ENCODE results near the gene MEF2A. TPM values are rescaled to one million over a fixed set of nuclear protein-coding genes. Genes with fewer than 3 reads are reported as not detected.

Gene MEF2A
- total RNA-seq, 1 donor from 2014 or later = 49.5 TPM

DNA sequence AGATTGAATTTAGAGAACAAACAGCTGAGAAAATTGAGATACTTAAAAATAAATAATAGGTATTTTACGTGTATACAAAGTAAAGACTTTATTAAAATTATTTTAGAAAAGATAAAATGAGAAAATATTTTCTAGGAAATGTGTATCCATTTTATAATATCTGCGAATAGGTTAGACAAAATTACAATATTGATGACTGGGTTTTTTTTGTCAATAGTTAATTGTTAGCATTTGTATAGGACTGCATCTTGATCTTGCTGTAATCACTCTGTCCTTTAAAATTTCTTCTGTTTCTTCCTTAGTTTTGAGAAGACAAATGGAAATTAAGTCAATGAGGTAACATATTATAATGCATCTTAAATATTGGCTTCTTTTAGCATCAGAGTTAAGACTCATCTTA, 50.3 kb downstream of the MEF2A start:
- DNase-seq = no peak
- TF ChIP-seq, protein P1, sequence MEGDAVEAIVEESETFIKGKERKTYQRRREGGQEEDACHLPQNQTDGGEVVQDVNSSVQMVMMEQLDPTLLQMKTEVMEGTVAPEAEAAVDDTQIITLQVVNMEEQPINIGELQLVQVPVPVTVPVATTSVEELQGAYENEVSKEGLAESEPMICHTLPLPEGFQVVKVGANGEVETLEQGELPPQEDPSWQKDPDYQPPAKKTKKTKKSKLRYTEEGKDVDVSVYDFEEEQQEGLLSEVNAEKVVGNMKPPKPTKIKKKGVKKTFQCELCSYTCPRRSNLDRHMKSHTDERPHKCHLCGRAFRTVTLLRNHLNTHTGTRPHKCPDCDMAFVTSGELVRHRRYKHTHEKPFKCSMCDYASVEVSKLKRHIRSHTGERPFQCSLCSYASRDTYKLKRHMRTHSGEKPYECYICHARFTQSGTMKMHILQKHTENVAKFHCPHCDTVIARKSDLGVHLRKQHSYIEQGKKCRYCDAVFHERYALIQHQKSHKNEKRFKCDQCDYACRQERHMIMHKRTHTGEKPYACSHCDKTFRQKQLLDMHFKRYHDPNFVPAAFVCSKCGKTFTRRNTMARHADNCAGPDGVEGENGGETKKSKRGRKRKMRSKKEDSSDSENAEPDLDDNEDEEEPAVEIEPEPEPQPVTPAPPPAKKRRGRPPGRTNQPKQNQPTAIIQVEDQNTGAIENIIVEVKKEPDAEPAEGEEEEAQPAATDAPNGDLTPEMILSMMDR (IDR thresholded peaks at IDR 0.05; ENCODE audit: partially characterized antibody, unreplicated experiment) = no peak
- Mint-ChIP-seq H3K27ac (ENCODE audit: unreplicated experiment) (no peak overlapping the region), H3K4me1 (ENCODE audit: low read depth, unreplicated experiment) (peaks cover 31% of the 10 kb centered on the region), H3K27me3 (ENCODE audit: unreplicated experiment) (no peaks in the 10 kb centered on the region), H3K9me3 (ENCODE audit: unreplicated experiment) (no peaks in the 10 kb centered on the region), H3K36me3 (ENCODE audit: unreplicated experiment) (no peaks in the 10 kb centered on the region), H3K4me3 (ENCODE audit: unreplicated experiment) (no peak overlapping the region)

DNA sequence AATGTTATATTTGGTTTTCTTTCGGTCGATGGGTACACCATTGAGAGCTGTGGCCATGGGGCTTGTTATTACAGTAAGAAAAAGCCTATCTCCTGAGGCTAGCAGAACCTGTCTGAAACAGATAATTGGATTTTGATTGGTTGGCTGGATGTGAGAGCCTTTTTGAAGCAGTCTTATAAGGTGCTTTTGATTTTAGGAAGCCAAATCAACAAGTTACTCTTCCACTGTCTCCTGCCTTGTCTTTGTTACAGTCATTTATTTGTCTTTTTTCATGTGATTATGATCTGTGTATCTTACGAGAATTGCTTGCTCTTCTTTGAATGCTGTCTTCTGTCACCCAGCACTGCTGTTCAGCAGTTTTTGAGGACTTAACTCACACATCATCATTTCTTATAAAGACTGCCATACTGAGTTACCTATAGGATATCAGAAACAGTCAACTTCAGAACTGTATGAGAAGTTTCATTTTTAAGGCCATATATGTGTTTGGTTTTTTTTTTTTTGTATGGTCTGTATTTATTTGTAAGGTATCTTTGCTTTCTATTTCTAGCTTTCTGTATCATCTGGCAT, 51.1 kb downstream of the MEF2A start:
- Mint-ChIP-seq H3K9me3 (ENCODE audit: unreplicated experiment) (no peaks in the 10 kb centered on the region), H3K4me3 (ENCODE audit: unreplicated experiment) (no peak overlapping the region), H3K27me3 (ENCODE audit: unreplicated experiment) (no peaks in the 10 kb centered on the region), H3K36me3 (ENCODE audit: unreplicated experiment) (no peaks in the 10 kb centered on the region), H3K27ac (ENCODE audit: unreplicated experiment) (peak overlapping the region; percentile 25), H3K4me1 (ENCODE audit: low read depth, unreplicated experiment) (peaks cover 28% of the 10 kb centered on the region)
- TF ChIP-seq, protein P1 (IDR thresholded peaks at IDR 0.05; ENCODE audit: partially characterized antibody, unreplicated experiment) = no peak
- no peak for DNase-seq

DNA sequence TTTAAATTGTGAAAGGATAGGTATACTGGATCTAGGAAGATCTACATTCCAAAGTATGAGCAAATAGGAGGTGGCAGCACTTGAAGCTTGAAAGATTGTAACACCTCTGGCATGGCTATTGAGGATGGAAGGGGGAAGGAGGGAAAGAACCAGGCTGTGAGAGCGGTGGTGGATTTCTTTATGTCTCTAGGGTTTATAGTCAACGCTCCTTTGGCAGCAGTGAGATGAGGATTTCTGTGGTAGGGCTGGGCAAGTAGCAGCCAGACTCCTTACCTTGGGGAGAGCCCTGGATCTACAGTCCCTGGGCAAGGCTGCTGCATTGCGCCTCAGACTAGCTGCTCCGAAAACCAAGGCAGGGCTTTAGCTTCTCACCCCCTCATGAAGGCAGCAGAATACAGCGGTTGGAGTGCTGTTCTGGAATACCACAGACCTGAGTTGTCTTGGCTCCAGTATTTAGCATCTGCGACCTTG, 53.2 kb downstream of the MEF2A start:
- Mint-ChIP-seq H3K36me3 (ENCODE audit: unreplicated experiment) (no peaks in the 10 kb centered on the region), H3K9me3 (ENCODE audit: unreplicated experiment) (peaks cover 4% of the 10 kb centered on the region), H3K27me3 (ENCODE audit: unreplicated experiment) (no peaks in the 10 kb centered on the region), H3K4me1 (ENCODE audit: low read depth, unreplicated experiment) (peaks cover 23% of the 10 kb centered on the region), H3K27ac (ENCODE audit: unreplicated experiment) (no peak overlapping the region), H3K4me3 (ENCODE audit: unreplicated experiment) (no peak overlapping the region)
- no peak for DNase-seq
- TF ChIP-seq, protein P1 (IDR thresholded peaks at IDR 0.05; ENCODE audit: partially characterized antibody, unreplicated experiment) = no peak

DNA sequence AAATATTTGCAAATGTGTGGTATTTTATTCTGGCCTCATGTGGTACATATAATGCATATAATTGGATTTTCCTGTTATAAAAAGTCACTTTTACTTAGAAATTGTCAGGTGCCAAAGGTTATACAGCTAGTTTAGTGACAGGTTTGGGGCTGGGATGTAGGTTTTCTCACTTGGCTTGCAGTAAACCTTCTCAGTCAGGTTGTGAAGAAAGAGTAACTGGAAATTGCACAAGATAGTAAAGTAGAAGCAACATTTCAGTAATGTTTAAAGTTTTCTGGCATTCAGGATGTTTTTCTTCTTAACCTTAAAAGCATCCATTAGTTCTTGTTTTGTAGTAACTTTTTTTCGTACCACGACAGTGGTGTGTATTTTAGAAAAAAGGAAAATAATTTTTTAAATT, 53.9 kb downstream of the MEF2A start:
- TF ChIP-seq, protein P1 (IDR thresholded peaks at IDR 0.05; ENCODE audit: partially characterized antibody, unreplicated experiment) = no peak
- no peaks in the 10 kb centered on the region for H3K36me3 Mint-ChIP-seq (ENCODE audit: unreplicated experiment)
- no peak overlapping the region for H3K4me3 Mint-ChIP-seq (ENCODE audit: unreplicated experiment)
- no peaks in the 10 kb centered on the region for H3K27me3 Mint-ChIP-seq (ENCODE audit: unreplicated experiment)
- H3K27ac Mint-ChIP-seq (ENCODE audit: unreplicated experiment) = no peak overlapping the region
- H3K4me1 Mint-ChIP-seq (ENCODE audit: low read depth, unreplicated experiment) = peaks cover 22% of the 10 kb centered on the region
- H3K9me3 Mint-ChIP-seq (ENCODE audit: unreplicated experiment) = peaks cover 7% of the 10 kb centered on the region
- DNase-seq = no peak

DNA sequence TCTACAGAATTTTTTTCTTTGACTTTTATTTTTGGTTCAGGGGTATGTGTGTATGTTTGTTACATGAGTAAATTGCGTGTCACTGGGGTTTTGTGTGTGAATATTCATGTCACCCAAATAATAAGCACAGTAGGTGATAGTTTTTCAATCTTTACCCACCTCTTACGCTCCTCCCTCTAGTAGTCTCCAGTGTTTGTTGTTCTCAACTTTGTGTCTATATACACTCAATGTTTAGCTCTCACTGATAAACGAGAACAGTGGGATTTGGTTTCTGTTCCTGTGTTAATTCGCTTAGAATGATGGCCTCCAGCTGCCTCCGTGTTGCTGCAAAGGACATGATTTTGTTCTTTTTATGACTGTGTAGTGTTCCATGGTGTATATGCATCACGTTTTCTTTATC, 54.4 kb downstream of the MEF2A start:
- Mint-ChIP-seq H3K27ac (ENCODE audit: unreplicated experiment) (no peak overlapping the region), H3K27me3 (ENCODE audit: unreplicated experiment) (no peaks in the 10 kb centered on the region), H3K36me3 (ENCODE audit: unreplicated experiment) (no peaks in the 10 kb centered on the region), H3K4me1 (ENCODE audit: low read depth, unreplicated experiment) (peaks cover 19% of the 10 kb centered on the region), H3K9me3 (ENCODE audit: unreplicated experiment) (peaks cover 7% of the 10 kb centered on the region), H3K4me3 (ENCODE audit: unreplicated experiment) (no peak overlapping the region)
- DNase-seq = no peak
- TF ChIP-seq, protein P1 (IDR thresholded peaks at IDR 0.05; ENCODE audit: partially characterized antibody, unreplicated experiment) = peak; percentile 11

Data from glutamatergic neuron (in vitro differentiated cells).